Measurements from ENCODE around the gene KCNK13. TPM values are rescaled to one million over a fixed set of nuclear protein-coding genes. Genes with fewer than 3 reads are reported as not detected.

KCNK13 gene
- total and polyA plus RNA-seq, 9 of the 15 experiments (the other 6 are each of a cell fraction or from before 2014, with no cell fraction given), result 0.03 to 0.05 TPM; not detected in 7

DNA sequence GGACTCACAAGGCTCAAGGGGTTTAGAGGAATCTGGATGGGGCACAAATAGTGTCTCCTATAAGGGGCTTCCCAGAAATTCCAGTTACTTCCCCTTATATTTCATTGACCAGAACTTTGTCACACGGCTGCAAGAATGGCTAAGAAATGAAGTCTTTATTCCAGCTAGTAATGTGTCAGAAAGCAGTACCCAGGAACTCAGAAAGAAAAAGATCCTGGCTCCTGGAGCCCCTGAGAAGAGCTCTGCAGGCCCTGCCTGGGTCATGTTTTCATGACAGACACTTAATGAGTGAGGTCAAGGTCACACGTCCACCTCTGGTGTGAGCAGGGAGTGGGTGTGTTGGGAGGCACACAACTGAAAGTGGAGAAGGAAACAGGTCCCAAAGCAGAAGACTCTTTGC lies 17.8 kb downstream of the KCNK13 start (continued):
- TF ChIP-seq, protein P1, sequence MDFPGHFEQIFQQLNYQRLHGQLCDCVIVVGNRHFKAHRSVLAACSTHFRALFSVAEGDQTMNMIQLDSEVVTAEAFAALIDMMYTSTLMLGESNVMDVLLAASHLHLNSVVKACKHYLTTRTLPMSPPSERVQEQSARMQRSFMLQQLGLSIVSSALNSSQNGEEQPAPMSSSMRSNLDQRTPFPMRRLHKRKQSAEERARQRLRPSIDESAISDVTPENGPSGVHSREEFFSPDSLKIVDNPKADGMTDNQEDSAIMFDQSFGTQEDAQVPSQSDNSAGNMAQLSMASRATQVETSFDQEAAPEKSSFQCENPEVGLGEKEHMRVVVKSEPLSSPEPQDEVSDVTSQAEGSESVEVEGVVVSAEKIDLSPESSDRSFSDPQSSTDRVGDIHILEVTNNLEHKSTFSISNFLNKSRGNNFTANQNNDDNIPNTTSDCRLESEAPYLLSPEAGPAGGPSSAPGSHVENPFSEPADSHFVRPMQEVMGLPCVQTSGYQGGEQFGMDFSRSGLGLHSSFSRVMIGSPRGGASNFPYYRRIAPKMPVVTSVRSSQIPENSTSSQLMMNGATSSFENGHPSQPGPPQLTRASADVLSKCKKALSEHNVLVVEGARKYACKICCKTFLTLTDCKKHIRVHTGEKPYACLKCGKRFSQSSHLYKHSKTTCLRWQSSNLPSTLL (IDR thresholded peaks at IDR 0.05), result no peak
- TF ChIP-seq MTF1 (CRISPR knock-in tag; IDR thresholded peaks at IDR 0.05; ENCODE audit: borderline replicate concordance) (no peak), CXXC5 (CRISPR knock-in tag; IDR thresholded peaks at IDR 0.05) (no peak), NR2C2 (CRISPR knock-in tag; IDR thresholded peaks at IDR 0.05) (no peak), NR2C2 (tag; IDR thresholded peaks at IDR 0.05) (no peak), ELF4 (CRISPR knock-in tag; IDR thresholded peaks at IDR 0.05) (no peak), PCBP1 (IDR thresholded peaks at IDR 0.05; ENCODE audit: low read depth, low read length, poor library complexity, severe bottlenecking) (no peak), FOXP1 (CRISPR knock-in tag; IDR thresholded peaks at IDR 0.05) (no peak)
- TF ChIP-seq, protein P2, sequence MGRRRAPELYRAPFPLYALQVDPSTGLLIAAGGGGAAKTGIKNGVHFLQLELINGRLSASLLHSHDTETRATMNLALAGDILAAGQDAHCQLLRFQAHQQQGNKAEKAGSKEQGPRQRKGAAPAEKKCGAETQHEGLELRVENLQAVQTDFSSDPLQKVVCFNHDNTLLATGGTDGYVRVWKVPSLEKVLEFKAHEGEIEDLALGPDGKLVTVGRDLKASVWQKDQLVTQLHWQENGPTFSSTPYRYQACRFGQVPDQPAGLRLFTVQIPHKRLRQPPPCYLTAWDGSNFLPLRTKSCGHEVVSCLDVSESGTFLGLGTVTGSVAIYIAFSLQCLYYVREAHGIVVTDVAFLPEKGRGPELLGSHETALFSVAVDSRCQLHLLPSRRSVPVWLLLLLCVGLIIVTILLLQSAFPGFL (CRISPR knock-in tag; IDR thresholded peaks at IDR 0.05), result no peak
- TF ChIP-seq, protein P3, sequence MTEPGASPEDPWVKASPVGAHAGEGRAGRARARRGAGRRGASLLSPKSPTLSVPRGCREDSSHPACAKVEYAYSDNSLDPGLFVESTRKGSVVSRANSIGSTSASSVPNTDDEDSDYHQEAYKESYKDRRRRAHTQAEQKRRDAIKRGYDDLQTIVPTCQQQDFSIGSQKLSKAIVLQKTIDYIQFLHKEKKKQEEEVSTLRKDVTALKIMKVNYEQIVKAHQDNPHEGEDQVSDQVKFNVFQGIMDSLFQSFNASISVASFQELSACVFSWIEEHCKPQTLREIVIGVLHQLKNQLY (CRISPR knock-in tag; conservative IDR thresholded peaks at IDR 0.05), result no peak
- TF ChIP-seq, protein P4, sequence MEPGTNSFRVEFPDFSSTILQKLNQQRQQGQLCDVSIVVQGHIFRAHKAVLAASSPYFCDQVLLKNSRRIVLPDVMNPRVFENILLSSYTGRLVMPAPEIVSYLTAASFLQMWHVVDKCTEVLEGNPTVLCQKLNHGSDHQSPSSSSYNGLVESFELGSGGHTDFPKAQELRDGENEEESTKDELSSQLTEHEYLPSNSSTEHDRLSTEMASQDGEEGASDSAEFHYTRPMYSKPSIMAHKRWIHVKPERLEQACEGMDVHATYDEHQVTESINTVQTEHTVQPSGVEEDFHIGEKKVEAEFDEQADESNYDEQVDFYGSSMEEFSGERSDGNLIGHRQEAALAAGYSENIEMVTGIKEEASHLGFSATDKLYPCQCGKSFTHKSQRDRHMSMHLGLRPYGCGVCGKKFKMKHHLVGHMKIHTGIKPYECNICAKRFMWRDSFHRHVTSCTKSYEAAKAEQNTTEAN (CRISPR knock-in tag; IDR thresholded peaks at IDR 0.05), result no peak
- TF ChIP-seq, protein P5, sequence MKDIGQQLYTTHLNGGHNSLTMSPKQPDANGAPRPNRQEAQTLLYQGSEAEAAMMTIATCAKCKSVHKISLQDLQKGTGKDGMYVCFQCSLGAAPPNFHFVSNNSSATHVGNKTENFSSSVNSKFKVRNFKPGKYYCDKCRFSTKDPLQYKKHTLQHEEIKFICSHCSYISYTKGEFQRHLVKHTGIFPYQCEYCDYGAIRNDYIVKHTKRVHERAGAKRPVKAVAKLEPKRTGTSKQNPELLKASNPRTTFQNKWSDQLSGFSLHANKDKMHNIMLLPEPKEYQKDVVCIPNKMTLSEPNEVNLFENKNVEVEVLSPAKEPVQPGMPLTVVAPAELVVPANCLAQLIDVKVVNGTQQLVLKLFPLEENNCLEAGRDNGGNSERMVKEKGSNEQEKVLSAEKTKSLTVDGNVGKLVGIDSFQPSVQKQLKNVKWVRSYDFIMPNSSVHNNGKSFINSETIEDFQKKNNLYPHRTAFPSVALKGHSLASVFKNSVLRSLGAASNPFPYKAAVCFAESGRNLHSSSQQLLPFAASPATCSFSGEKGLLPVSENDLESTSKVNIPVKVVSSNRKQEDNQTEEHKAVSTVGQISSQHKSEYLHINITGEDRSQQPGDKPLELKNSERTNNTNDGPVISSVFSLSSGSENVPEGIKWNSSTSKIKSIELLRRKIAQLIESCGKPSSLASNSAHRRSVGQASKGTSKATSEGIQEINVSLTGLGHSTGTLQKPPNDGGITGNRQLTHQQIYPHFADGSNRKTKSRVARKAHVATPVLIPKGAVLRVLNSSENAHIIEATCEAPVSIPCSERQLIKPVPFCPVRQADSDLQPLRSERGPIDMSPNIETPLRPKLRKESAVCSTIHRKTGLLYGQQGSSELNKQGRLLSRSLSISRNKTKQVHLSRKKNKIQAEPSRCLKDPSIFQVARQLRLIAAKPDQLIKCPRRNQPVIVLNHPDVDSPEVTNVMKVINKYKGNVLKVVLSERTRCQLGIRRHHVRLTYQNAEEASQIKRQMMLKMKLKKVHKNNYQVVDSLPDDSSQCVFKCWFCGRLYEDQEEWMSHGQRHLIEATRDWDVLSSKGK (CRISPR knock-in tag; IDR thresholded peaks at IDR 0.05), result no peak
